AG04449 (cell line): Measurements from ENCODE around the gene RBMS3.

Experiments
- CTCF ChIA-PET: fragments of 350-600 bp; formaldehyde crosslinking; extraction: SDS; loops from one replicate; lab custom pipeline; 2021; ENCODE audit warnings: antibody characterized with exemption; lab: Yijun Ruan, JAX
- POLR2A ChIA-PET: fragments of 400-600, 350-600 bp; formaldehyde crosslinking; extraction: SDS; loops from one replicate; lab custom pipeline; 2020; ENCODE audit warnings: antibody characterized with exemption, inconsistent platforms; lab: Yijun Ruan, JAX
- DNase-seq: peaks from one replicate; pipeline ENCODE4 v3.0.0-alpha.2; 2010; ENCODE audit warnings: low read depth, low spot score
- H3K4me3 ChIP-seq: 2 replicates; pipeline ENCODE4 v1.5.1; 2011; ENCODE audit warnings: low read depth, mild to moderate bottlenecking, control low read depth, low read length
- CTCF ChIP-seq: IDR thresholded peaks from one replicate; pipeline ENCODE4 v1.5.1; 2011; ENCODE audit warnings: mild to moderate bottlenecking, moderate library complexity, low read length, control low read depth, inconsistent platforms; ENCODE audit not compliant: insufficient read depth; ENCODE audit errors: missing control alignments

RBMS3 gene

DNA sequence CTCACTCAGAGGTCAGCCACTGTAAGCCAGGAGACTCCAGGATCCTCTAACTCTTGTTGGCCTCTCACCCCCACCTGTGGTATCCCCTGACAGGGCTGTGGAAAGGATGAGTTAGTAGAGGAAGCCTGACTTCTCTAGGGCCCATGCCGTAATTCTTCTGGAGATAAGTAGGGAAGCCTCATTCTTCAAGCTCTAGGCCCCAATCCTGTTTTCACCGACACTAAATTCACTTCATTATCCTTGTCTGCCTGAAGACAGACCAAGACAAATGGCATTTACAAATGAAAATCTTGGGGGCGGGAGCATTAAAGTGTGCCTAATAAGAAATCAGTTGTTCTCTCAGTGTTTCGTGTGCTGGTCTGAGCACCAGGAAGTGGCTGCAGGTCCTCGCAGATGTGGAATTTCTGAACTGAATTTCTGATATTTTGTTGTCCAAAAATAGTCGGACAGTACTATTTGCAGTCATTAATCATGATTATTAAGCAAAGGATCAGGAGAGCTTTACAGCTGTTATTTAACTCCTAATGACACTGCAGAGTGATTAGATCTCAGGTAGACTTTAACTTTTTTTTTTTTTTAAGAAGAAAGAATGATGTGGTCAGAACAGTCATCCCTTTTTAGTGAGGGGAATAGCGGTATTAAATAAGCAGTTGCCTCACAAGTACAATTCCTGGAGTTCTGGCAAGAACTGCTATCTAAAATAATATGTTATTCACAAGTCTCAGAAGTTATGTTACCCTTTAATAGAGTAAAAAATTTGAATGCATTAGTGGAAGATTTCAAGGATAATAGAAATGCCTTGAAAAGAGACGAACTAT is 58.4 kb downstream of the RBMS3 start:
- CTCF ChIA-PET = no interaction called here
- no peak overlapping the region for H3K4me3 ChIP-seq
- POLR2A ChIA-PET = interaction anchor here (0.7 kb wide), 1 partner anchor 92 kb away, joined by 3 read pairs; no protein-coding TSS in a partner anchor
- no peak for TF ChIP-seq CTCF
- DNase-seq = no peak

- TF ChIP-seq CTCF = no peak
- H3K4me3 ChIP-seq = no peak overlapping the region
- no peak for DNase-seq
- ChIA-PET POLR2A (no interaction called here), CTCF (no interaction called here)
These were observed 63.3 kb downstream of the RBMS3 start for GRCh38 chr3:29344154-29344553.

DNA sequence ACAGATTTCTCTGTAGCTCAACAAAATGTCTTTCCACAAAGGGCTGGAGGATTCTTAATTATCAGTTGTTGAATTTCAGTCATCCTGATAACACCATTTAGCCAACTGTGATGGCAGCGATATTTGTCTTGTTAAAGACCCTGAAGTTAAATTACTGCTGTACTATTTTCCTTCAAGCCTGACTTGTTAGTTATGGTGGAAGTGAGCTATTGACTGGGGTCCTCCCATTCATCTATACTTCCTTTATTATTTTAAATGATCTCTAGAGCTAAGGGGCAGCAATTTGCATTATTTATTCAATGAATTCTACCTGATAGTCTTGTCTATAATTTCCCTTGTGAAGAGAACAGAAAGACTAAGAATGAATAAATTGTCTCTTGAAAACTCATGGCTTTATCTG is 64.1 kb downstream of the RBMS3 start:
- ChIA-PET CTCF (no interaction called here), POLR2A (no interaction called here)
- no peak overlapping the region for H3K4me3 ChIP-seq
- DNase-seq = no peak
- TF ChIP-seq CTCF = no peak

GRCh38 chr3:29345516-29346300 is 64.8 kb downstream of the RBMS3 start:
- no peak overlapping the region for H3K4me3 ChIP-seq
- TF ChIP-seq CTCF = no peak
- no peak for DNase-seq
- CTCF ChIA-PET = no interaction called here
- POLR2A ChIA-PET = no interaction called here

DNA sequence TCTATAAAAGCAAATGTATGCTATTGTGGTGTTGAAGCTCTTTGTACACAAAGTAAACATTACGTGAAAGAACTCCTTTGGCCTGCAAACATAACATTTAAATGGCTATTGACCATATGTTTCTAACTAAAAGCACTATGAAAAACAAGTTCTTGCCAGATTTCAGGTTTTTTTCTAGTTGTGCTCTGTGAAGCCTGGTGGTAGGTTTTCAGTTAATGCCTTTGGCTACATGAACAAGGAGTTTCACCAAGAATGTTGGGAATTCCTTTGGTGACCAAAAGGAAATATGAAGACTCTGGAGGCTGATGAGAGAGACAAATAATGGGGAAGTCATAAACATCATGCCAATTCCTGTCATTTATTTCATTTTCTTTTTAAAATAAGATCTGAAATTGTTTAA is 66.0 kb downstream of the RBMS3 start:
- CTCF ChIA-PET = no interaction called here
- POLR2A ChIA-PET = no interaction called here
- H3K4me3 ChIP-seq = no peak overlapping the region
- peak; percentile 68 for DNase-seq
- no peak for TF ChIP-seq CTCF

- no peak for DNase-seq
- no peak overlapping the region for H3K4me3 ChIP-seq
- CTCF ChIA-PET = no interaction called here
- no peak for TF ChIP-seq CTCF
- POLR2A ChIA-PET = no interaction called here
These were observed 66.5 kb downstream of the RBMS3 start for GRCh38 chr3:29347412-29347811.
